Measurements from ENCODE around the gene ARID3A.

ARID3A gene

GRCh38 chr19:964761-965694 lies 39.2 kb downstream of the ARID3A start:
- DNase-seq = no peak

- no peak for DNase-seq
Measured at GRCh38 chr19:966485-967088, 40.8 kb downstream of the ARID3A start.

DNA sequence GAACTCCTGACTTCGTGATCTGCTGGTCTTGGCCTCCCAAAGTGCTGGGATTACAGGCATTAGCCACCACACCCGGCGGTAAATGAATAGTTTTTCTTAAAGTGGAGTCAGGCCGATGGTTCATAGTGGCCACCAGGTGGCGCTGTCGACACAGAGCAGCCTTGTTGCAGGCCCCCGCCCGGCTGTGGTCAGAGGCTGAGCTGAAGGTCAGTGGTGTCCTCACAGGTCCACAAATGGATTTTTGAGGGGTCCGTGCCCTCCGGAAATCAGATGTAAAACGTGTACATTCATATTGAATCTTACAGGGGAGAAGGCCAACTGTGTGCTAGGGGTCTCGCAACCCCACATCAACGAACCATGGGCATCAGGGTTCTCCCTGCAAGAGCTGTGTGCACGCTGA lies 44.9 kb downstream of the ARID3A start:
- no peak for DNase-seq

DNA sequence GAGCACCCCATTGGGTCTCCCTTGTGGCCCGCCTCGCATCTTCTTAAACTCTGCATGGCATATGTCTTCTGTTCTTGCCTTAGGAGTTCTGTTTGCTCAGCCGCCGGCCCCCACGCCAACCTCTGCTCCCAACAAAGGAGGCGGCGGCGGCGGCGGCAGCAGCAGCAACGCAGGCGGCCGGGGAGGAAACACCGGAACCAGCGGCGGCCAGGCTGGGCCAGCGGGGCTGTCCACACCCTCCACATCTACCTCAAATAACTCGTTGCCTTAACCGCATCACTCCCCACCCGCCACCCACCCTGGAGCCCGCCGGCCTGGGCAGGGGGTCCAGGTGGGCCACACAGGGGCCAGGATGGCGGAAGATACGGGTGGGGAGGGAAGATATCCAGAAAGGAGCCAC lies 46.0 kb downstream of the ARID3A start:
- no peak for DNase-seq

DNA sequence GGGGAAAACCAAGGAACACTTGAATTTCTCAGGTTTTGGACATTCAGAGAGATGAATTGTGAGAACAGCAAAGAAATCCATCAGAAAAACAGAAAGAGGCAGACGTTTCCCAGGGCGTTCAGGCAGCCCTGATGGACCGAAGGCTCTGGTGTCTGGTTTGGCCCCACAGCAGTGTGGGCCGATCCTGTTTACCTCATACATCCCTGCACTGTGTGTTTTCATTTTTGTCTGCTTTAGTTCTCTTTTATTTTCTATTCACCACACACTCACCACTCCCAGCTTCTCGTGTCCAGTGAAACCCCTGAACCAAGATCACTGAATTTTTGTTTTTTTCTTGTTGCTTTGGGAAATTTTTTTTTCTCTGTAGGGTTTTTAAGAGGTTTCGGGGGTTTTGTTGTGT lies 46.4 kb downstream of the ARID3A start:
- no peak for DNase-seq

DNA sequence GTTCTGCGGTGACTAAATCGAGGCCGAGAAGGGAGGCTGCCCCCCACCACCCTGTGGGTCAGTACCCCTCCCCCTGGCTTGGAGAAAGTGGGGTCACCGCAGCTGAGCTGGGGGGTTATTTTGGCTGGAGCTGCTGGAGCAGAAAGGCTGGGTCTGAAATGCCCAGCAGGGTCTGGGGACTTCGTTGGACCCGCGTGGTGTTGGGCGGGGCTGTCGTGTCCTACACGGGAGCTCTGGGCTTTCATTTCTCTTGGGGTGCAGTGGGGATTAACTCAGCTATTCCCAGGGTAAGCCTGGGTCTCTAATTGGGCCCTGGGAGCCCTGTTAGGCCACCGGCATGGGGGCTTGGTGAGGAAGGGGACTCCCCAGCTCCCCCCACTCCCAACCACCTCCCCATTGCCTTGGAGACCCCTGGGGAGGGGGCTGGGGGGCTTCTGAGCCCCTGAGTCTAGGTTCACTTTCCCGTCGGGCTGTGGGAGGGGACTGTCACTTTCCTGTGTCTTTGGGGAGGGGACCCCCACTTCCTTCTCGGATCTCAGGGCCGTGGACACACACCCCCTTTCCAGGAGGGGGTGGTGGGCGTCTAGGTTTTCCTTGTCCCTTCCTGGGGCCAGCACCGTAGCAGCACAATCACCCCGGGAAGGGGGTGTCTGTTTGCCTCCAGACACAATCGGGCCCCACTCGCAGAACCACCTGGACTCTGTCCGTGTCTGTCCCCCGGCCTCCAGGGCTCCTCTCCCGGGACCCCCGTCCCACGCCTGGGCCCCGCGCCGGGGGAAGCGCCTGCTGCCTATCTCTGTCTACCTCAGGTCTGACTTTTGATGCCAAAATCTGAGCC lies 48.1 kb downstream of the ARID3A start:
- DNase-seq = no peak

DNA sequence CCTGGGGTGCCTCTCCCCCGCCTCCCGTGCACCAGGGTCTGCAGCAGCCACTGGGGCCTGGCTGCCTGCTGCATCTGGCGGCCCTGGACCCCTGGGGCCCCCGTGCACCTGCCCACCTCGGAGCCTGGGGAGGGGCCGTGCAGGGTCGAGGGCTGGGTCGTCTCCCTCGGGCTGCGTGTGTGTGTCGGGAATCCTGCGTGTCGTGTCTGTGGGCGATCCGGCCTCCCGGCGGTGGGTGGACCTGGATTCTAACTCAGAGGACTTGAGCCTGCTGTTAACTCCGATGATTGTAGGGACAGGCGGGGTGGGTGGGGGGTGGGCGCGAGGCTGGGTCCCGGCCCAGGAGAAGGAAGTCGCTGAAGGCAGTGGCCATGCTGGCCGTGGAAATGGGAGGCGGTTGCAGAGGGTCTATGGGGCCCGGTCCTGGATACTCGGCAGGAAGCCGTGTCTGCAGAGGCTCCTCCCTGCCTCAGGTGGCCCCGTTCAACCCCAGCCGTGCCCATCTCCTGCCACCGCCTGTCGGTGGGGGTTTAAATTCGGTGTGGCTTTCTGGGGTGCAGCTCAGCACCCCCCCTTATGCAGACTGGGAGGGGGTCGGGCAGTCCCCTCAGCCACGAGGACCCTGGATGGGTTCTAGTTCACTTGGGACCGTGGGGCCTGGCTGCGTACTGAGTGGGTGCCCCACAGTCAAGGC lies 48.9 kb downstream of the ARID3A start:
- DNase-seq = no peak

- DNase-seq = no peak
Measured at GRCh38 chr19:976476-976875, 50.6 kb downstream of the ARID3A start.

DNA sequence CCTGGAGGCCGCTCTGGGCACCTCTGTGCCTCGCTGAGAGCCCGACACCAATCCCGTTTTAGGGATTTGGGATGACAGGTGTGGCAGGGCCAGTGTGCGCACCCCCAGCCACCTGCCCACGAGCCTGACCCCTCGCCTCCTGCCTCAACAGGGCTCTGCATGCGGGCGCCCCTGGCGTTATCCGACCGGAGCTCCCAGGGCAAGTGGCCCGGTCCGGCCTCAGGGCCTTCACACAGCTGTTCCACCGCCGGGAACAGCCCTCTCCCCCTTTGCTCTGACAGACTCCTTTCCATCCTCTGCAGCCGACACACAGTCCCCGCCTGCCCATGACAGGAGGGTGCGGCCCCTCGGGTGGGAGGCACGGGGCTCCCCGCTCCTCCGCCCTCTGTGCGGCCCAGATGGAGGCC lies 51.2 kb downstream of the ARID3A start:
- no peak for DNase-seq

- DNase-seq = no peak
Measured at GRCh38 chr19:979318-979741, 53.5 kb downstream of the ARID3A start.

DNA sequence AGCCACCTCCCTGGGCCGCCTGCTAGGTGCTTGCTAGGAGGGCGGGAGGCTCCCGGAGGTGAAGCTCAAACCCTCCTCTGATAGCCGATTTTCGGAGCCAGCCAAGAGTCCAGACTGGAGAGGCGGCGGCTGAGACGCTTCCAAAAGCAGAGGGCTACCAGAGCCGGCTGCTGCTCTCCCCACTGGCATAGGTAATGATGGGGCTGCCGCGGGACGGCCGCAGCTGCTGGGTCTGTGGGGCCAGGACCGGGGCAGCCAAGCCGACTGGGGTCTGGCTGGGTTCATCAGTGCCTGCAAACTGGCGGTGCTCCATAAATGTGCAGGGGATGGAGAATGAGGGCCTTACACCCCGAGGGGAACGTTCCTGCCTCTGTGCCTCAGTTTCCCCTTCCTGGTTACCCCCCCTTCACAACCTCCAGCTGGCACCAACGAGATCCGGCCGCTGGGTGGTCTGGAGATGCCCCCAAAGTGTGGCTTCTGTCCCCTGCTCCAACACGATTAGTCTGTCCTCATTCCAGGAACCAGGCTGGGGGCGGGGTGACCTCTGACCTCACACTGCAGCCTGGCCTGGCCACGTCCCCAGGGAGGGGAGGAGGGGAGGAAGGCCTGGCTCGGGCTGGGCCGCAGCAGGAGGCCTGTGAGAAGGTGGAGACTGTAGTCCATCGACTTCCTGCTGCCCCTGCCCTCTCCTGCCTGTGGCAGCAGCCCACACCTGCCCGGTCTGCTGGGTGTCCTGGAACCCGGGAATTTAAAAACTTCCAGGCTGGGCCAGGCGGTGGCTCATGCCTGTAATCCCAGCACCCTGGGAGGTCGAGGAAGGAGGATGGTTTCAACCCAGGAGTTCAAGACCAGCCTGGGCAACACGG lies 54.5 kb downstream of the ARID3A start:
- no peak for DNase-seq

DNA sequence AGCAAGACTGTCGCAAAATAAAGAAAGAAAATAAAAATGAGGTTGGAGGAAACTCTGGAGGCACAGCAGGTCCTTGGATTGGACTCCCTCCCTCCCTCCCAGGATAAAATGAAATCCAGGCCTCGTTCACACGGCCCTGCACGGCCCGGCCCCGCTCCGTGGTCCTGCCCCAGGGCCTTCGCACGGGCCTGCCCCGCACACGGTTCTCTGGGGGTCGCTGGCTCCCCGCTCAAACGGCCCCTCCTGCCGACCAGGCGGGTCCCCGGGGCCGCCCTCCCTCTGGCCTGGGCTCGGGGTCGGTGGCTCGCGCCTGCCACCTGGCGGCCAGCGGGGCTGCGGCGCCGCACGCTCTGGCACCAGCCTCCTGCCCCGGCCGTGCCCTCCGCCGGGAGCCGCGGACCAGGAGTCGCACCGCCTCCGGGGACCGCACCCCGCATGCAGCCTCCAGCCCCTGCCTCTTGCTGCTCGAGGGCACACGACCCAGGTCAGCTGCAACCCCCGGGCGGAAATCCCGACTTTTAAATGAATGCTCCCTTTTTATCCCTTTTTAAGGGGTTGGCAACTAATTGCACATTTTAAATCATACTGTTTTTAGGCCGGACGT lies 56.8 kb downstream of the ARID3A start:
- peak; percentile 61 for DNase-seq

- DNase-seq = peak; percentile 89
Measured at GRCh38 chr19:984165-984967, 58.5 kb downstream of the ARID3A start, which contains the start of gene WDR18. TSS of gene WDR18 (plus strand) at chr19:984345. CDS start at chr19:984354, 9 bp downstream.

- DNase-seq = no peak
Measured at GRCh38 chr19:986083-986482, 60.2 kb downstream of the ARID3A start.

GRCh38 chr19:988081-988480 lies 62.2 kb downstream of the ARID3A start:
- DNase-seq = no peak

GRCh38 chr19:988510-988909 lies 62.7 kb downstream of the ARID3A start:
- DNase-seq = no peak

- DNase-seq = no peak
Measured at GRCh38 chr19:989381-990081, 63.7 kb downstream of the ARID3A start.

DNA sequence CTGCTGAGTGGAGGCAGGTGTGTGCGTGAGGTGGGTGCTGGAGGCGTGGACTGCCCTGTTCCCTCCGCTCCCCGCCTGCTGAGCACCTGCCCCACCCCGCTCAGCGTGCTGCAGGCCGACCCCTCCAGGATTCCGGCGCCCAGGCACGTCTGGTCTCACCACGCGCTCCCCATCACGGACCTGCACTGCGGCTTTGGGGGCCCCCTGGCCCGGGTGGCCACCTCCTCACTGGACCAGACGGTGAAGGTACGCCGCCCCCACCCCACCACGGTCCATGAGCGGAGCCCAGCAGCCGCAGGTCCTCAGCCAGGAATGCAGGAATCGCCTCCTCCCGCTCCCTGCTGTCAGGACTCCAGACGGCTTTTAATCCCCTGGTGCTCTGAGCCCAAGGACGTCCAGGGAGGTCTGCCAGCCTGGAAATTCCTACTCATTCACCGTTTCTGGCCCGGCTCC lies 64.3 kb downstream of the ARID3A start:
- DNase-seq = no peak

DNA sequence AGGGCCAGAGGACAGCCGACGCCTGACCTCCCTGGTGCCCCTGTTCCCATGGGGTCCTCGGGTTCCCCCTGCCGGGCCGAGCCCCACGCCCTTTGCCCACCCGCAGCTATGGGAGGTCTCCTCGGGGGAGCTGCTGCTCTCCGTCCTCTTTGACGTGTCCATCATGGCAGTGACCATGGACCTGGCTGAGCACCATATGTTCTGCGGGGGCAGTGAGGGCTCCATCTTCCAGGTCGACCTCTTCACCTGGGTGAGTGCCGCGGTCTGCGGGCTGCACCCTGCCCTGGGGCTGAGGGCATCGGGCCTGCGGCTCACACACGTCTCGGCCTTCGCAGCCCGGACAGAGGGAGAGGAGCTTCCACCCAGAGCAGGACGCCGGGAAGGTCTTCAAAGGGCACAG lies 64.9 kb downstream of the ARID3A start:
- no peak for DNase-seq
